Germinal center (tissue), 1 donor: ENCODE data around the gene PNMT.

Experiments used
- DNase-seq: peaks from one replicate; pipeline ENCODE4 v3.0.0; 2012; ENCODE audit warnings: mixed read lengths, low spot score

The PNMT gene

DNA sequence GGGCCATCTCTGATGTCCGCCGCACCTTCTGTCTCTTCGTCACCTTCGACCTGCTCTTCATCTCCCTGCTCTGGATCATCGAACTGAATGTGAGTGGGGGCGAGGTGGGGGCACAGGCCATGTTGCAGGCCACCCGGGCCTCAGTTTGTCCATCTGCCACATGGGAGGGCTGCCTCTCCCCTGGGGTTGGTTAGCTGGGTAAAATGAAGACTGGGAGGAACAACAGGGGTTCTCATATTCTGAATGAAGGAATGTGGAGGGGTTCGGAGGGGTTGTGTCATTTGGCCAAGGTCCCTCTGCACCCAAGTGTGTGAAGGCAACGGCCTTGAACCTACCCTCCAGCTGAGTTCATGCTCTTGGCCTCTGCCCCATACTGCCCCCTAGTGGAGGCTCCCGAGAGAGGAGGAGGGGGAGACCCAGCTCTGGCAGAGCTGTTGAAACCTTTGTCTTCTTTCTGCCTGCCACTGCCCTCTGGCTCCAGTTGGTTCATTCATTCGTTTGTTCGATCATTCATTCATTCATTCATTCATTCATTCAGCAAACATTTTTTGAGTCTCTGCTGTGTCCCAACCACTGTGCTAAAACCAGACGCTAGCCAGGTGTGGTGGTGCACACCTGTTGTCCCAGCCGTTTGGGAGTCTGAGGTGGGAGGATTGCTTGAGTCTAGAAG is 14.5 kb upstream of the PNMT start:
- DNase-seq = peak; percentile 85

DNA sequence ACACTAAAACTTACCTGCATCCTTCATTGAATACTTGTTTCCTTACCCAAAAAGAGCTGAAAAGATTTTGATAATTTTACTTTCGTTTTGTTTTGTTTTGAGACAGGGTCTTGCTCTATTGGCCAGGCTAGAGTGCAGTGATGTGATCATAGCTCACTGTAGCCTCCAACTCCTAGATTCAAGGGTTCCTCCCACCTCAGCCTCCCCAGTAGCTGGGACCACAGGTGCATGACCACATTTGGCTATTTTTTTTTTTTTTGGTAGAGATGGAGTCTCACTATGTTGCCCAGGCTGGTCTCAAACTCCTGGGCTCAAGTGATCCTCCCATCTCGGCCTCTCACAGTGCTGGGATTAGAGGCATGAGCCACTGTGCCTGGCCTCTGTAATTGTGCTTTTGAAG is 13.1 kb upstream of the PNMT start:
- no peak for DNase-seq

DNA sequence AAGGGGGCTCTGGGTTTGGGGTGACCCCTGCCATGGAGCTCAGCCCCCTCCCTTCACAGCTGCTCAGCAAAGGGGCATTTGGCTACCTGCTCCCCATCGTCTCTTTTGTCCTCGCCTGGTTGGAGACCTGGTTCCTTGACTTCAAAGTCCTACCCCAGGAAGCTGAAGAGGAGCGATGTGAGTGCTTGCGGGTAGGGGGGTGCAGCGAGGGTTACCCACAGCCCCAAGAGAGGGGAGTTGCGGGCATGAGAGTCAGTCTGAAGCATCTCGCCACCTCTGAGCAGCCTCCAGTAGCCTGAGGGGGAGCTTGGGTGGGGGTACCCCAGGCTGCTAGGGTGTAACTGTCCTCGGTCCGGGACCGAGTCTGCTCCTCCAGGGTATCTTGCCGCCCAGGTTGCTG is 9.9 kb upstream of the PNMT start:
- DNase-seq = no peak

DNA sequence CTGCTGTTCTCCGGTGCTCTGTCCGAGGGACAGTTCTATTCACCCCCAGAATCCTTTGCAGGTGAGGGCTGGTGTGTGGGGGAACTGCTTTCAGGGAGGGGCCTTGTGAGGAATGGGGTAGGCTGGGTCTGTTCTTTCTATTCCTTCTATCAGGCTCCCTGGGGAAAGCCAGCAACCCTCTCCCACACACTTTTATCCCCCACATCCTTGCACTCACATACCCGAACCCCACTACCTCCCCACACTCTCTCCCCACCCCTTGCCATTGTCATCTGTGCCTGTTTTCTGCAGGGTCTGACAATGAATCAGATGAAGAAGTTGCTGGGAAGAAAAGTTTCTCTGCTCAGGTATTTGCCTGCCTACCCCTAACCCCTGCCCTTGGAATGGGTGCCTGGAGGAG is 9.5 kb upstream of the PNMT start:
- DNase-seq = no peak

DNA sequence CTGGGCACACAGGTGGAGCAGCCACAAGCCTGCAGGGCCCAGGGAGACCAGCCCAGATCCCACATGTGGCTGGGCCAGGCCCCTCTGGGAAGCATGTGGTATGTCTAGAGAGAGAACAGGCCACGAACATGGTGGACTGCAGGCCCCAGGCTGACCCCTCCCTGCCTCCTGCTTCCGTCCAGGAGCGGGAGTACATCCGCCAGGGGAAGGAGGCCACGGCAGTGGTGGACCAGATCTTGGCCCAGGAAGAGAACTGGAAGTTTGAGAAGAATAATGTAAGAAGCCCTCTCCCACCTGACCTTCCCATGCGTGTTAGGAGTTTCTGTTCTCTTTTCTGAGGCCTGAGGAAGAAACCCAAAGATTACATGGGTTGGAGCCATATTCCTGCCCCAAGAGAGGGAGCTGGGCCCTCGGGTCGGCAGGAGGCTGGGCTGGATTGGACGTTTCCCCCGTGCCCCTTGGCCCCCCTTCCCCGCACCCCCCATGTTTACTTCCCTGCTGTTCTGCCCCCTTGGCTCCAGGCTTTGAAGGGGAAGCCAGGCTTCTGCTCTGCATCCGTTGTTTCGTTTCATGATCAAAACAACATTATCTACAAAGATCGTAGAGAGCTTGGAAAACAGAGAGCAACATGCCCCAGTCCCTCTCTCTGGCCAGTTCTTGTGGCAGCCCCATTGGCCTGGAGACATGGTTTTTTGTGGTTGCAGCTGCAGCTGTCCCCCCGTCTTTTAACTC is 8.8 kb upstream of the PNMT start:
- DNase-seq = no peak

DNA sequence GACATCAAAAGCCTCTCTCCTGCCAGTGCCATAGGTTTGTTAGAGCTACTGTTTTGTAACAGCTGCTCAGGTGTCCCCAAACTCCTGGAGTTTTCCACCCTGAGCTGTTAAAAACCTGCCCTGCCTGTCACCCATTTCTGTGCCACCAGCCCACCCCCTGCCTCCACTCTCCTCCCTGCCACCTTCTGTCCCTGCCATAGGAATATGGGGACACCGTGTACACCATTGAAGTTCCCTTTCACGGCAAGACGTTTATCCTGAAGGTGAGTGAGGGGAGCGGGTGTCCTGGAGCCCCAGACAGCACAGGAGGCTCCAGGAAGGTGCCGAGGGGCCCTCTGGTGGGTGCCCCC is 8.3 kb upstream of the PNMT start:
- no peak for DNase-seq

DNA sequence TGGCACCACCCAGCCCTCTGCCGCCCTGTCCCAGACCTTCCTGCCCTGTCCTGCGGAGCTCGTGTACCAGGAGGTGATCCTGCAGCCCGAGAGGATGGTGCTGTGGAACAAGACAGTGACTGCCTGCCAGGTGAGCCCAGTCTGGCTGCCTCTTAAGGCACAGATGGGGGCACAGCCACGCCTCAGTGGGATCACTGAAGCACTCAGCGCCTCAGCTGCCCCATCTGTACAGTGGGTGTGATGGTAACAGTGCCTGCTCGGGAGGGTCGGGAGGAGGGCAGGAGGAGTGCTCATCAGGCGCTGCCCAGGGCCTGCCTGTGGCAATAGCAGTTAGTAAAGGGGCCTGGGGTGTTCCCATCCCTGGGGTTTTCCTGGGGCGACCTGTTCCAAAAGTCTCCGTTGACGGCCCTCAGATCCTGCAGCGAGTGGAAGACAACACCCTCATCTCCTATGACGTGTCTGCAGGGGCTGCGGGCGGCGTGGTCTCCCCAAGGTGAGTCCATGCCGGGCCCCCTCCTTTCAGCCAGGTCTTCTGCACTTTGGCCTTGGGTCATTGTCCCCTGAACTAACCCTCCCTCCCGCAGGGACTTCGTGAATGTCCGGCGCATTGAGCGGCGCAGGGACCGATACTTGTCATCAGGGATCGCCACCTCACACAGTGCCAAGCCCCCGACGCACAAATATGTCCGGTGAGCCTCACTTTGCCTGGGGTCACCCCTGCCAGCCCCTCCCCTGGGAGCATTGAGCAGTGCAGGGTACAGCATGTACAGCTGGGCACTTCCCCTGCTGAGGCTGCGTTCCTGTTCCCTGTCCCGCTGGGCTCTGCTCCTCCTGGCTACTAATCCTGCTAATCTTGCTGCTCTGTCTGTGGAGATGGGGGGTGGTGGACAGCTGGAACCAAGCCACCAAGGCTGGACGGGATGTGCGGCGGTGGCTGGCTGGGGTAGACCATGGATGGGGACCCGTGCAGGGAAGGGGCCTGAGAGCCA is 7.6 kb upstream of the PNMT start:
- no peak for DNase-seq

DNA sequence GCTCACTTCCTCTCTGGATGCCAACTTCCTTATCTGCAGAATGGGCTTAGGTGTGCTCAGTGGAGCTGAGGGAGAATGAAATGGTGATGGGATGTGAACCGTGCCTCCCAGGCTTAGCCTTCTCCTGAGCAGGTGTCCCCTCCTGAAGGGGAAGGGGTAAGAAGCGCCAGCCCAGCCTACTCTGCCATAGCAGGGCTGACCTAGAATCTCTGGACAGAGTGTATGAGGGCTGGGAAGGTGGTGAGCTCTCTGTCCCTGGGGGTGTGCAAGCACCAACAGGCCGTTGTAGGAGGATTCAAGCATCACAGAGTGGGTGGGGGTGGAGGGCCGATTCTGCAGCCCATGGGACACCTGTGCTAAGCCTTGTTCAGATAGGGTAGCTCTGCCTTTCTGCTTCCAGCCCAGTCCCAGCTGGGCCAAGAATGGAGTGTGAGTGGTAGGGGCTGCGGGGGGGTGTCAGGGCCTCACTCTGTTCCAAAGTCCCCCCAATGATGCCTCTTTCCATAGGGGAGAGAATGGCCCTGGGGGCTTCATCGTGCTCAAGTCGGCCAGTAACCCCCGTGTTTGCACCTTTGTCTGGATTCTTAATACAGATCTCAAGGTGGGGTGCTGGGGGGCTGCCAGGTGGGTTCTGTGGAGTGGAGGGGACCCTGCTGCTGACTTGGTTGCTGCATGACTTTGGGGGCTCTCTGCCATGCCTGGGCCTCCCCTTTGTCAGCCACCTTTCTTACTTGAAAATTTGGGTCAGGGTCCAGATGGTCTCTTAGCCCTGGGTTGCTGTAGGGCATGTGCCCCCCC is 6.3 kb upstream of the PNMT start:
- DNase-seq = no peak

DNA sequence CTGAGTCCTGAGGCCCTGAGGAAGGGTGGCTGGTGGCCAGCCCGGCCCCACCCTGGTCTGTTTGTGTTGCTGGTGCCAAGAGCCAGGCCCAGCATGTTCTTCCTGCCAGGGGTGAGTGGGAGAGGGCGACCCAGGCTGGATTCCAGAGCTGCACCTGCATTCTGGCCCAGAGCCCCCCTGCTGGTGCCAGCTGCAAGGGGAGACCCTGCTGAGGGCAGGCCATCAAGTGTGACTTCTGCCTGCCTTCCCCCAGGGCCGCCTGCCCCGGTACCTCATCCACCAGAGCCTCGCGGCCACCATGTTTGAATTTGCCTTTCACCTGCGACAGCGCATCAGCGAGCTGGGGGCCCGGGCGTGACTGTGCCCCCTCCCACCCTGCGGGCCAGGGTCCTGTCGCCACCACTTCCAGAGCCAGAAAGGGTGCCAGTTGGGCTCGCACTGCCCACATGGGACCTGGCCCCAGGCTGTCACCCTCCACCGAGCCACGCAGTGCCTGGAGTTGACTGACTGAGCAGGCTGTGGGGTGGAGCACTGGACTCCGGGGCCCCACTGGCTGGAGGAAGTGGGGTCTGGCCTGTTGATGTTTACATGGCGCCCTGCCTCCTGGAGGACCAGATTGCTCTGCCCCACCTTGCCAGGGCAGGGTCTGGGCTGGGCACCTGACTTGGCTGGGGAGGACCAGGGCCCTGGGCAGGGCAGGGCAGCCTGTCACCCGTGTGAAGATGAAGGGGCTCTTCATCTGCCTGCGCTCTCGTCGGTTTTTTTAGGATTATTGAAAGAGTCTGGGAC is 5.5 kb upstream of the PNMT start:
- no peak for DNase-seq

DNA sequence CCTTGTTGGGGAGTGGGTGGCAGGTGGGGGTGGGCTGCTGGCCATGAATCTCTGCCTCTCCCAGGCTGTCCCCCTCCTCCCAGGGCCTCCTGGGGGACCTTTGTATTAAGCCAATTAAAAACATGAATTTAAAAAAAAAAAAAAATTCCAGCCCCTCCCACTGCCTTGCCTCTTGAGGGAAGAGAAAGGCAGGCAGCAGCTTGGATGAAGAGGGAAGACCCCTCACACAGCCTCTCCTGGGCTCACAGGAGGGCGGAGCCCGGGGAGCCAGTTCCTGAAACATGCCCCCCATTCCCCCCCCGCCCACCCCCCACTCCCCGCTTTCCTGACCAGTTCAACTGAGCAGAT is 4.9 kb upstream of the PNMT start:
- DNase-seq = no peak

DNA sequence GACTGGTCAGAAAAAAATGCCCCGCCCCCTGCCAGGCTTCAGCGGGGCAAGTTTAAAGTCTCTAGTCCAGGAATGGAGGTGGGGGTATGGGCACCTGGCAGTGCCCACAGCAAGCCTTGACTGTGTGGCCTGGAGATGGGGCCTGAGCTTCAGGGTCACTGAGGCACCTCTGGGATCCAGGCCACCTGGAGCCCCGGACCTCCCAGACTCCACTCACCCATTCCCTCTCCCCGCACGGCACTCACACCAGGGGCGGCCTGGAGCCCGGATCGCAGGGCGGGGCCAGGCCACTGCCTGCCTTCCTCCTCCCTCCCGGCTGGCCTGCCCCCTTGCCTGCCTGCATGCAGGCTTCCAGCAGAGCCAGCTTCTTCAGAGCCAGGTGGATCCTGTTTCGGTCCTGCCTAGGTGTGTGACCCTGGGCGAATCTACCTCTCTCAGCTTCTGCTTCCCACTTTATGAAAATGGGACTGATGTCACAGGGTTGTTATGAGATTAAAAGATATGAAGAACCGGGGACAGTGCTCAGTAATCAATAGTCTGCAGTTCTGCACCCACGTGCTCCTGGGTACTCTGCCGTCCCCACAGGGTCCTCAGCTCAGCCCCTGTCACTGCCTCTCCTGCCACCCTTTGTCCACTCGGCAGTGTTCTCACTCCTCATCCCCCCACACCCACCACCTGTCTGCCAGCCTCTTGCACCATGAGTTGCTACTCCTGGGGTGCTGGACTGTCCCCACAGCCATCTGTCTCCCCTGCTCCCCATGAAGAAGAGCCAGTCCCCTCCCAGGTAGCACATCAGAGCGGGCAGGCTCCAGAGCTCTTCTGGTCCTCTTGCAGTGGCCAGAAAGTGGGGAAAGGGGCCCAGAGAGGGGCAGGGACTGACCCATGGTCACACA is 4.3 kb upstream of the PNMT start:
- DNase-seq = no peak

DNA sequence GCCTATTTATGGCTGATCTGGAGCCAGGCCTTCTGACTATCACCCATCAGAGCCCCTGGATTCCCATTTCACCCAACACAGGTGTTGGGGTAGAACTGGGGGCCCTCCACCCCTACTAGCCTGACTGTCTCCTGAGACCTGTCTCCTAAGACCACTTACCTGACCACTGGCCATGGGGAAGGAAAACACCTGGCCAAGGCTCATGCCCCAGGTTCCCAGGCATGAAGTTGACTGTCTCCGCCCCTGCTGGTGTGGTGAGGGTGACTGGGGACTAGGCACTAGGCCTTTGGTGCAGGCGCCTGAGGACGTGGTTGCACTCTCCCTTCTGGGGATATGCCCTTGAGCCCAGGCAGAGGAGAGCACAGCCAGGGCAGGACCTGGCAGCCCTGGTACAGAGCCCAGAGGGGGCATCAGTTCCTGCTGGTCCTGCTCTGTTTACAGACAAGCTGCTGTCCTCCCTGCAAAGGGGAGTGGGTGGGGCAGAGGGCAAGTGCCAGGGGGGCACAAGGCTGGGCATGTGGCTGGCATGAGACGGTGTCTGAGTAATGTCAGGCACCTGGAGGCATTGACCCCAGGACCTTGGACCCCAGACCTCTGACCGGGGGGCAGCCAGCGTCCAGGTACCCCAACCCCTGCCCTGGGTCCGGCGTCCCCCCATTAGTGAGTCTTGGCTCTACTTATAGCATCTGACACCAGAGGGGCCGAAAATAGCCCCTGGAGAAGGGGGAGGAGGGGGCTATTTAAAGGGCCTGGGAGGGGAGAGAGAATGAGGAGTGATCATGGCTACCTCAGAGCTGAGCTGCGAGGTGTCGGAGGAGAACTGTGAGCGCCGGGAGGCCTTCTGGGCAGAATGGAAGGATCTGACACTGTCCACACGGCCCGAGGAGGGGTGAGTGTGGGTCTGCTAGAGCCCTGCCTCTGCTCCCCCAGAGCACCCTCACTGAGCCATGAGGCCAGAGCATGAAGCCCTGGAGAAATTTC is 3.4 kb upstream of the PNMT start, which contains the start of gene TCAP:
Gene TCAP, plus strand, starts transcription at position 769 of the 981 bp plus-strand sequence. Its CDS starts 11 bp downstream, at position 780.
- no peak for DNase-seq

DNA sequence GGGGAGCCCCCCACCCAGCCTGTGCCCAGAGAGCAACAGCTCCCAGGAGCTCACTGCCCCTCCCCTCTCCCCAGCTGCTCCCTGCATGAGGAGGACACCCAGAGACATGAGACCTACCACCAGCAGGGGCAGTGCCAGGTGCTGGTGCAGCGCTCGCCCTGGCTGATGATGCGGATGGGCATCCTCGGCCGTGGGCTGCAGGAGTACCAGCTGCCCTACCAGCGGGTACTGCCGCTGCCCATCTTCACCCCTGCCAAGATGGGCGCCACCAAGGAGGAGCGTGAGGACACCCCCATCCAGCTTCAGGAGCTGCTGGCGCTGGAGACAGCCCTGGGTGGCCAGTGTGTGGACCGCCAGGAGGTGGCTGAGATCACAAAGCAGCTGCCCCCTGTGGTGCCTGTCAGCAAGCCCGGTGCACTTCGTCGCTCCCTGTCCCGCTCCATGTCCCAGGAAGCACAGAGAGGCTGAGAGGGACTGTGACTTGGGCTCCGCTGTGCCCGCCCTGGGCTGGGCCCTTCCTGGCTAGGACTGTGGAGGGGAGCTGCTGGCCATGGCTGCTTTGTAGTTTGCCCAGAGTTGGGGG is 2.5 kb upstream of the PNMT start:
- peak; percentile 51 for DNase-seq

DNA sequence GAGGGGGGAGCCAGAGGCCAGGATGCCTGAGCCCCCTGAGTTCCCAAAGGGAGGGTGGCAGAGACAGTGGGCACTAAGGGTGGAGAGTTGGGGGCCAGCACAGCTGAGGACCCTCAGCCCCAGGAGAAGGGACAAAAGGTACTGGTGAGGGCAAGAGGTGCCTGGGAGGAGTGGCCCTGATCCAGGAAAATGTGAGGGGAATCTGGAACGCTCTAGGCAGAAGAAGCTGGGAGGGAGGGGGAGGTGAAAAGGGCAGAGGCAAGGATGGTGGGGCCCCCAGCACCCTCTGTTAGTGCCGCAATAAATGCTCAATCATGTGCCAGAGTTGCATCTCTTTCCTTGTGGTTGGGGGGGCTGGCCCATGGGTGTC is 2.0 kb upstream of the PNMT start:
- DNase-seq = no peak

DNA sequence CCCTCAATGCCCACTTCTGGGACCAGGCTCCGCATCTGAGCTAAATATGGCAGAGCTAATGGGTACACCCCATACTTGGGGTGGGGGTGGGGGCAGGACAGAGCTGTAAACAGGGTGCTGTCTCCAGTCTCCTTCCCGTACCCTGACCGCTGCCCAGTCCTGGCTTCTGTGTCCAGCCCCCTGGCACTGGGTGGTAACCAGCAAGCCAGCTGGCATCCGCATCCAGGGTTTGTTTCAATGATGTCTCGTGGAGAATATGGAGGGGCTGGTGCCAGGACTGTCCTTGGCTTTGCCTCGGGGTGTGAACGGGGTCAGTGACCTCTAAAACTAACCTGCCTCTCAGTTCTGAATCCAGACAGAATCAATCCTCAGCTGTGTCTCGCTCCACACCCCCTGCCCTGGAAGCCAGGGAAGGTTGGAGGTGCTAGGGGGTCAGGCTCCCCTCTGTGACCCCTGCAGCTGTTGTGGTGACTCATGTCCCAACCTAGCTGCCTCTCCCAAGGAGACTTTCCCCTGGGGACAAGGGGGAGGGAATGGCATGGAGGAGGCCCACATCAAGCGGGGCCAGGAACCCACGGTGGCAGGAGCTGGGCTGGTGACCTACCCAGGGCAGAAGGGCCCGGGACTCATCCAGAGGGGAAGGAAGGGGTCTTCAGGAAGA is 1.5 kb upstream of the PNMT start:
- no peak for DNase-seq

DNA sequence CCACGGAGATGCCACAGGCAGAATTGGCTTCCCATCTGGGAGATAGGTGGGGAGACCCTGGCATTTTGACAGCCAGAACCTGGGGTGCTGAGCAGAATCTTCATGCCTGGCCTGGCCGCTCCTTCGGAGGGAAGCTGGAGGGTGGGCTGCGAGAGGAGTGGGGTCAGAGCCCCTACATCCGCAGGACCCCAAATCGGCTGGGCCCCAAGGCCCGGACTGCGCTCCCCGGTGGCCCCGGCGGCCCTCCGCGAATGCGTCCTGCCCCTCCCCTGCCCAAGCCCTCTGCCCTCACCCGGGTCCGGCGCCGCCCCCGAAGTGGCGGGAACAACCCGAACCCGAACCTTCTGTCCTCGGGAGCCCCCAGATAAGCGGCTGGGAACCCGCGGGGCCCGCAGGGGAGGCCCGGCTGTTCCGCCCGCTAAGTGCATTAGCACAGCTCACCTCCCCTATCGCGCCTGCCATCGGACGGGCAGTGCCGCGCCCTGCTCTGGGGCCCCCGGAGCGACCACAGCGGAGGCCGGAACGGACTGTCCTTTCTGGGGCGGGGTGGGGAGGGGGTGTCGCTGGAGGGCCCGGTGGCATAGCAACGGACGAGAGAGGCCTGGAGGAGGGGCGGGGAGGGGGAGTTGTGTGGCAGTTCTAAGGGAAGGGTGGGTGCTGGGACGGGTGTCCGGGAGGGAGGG is 850 bp upstream of the PNMT start:
- peak; percentile 40 for DNase-seq
